PFSK-1 (cell line): ENCODE results near the gene EMILIN3.

Experiments used
- FOXP2 ChIP-seq: optimal IDR thresholded peaks from 2 replicates; pipeline ENCODE3; 2011; ENCODE audit warnings: borderline replicate concordance, control low read depth, inconsistent platforms; ENCODE audit not compliant: insufficient read depth; ENCODE audit errors: extremely low read length, extremely low read depth
- POLR2AphosphoS5 ChIP-seq: IDR thresholded peaks from 2 replicates; pipeline ENCODE4 v1.6.1; 2012; ENCODE audit warnings: low read depth, mild to moderate bottlenecking, control low read depth, low read length, moderate library complexity
- REST ChIP-seq, 2 experiments: IDR thresholded peaks; 2 replicates each; pipeline versions ENCODE4 v1.6.1 to v1.8.0; 2011 to 2012; ENCODE audit warnings: low read depth in 2 of 2, low read length in 2 of 2, control low read depth in 1 of 2, inconsistent platforms in 1 of 2, mild to moderate bottlenecking in 1 of 2, moderate library complexity in 1 of 2; ENCODE audit not compliant: insufficient read depth in 1 of 2
- SIN3A ChIP-seq: IDR thresholded peaks from 2 replicates; pipeline ENCODE4 v1.6.1; 2012; ENCODE audit warnings: mild to moderate bottlenecking, low read length, moderate library complexity, borderline replicate concordance; ENCODE audit not compliant: insufficient read depth
- TAF1 ChIP-seq: IDR thresholded peaks from 2 replicates; pipeline ENCODE4 v1.6.1; 2012; ENCODE audit warnings: low read length, control low read depth, borderline replicate concordance; ENCODE audit not compliant: insufficient read depth

The EMILIN3 gene

GRCh38 chr20:41358717-41359116, 7.9 kb downstream of the EMILIN3 start:
- no peak for TF ChIP-seq SIN3A
- TF ChIP-seq POLR2AphosphoS5 = no peak
- TF ChIP-seq TAF1 = no peak
- no peak for TF ChIP-seq FOXP2
- TF ChIP-seq REST (IDR thresholded peaks at IDR 0.05; ENCODE audit: insufficient read depth in 1 of 2, low read depth in 2 of 2, low read length in 2 of 2) = no peak

GRCh38 chr20:41358230-41358629, 8.4 kb downstream of the EMILIN3 start:
- TF ChIP-seq SIN3A = no peak
- no peak for TF ChIP-seq TAF1
- TF ChIP-seq FOXP2 = no peak
- TF ChIP-seq POLR2AphosphoS5 = no peak
- no peak for TF ChIP-seq REST (IDR thresholded peaks at IDR 0.05; ENCODE audit: insufficient read depth in 1 of 2, low read depth in 2 of 2, low read length in 2 of 2)

- TF ChIP-seq POLR2AphosphoS5 = no peak
- TF ChIP-seq FOXP2 = no peak
- no peak for TF ChIP-seq REST (IDR thresholded peaks at IDR 0.05; ENCODE audit: insufficient read depth in 1 of 2, low read depth in 2 of 2, low read length in 2 of 2)
- TF ChIP-seq TAF1 = no peak
- TF ChIP-seq SIN3A = no peak
Measured at GRCh38 chr20:41357424-41358163, 9.0 kb downstream of the EMILIN3 start.

- no peak for TF ChIP-seq REST (IDR thresholded peaks at IDR 0.05; ENCODE audit: insufficient read depth in 1 of 2, low read depth in 2 of 2, low read length in 2 of 2)
Measured at GRCh38 chr20:41356951-41357350, 9.7 kb downstream of the EMILIN3 start.

GRCh38 chr20:41355598-41356203, 10.9 kb downstream of the EMILIN3 start:
- TF ChIP-seq FOXP2 (no peak), REST (IDR thresholded peaks at IDR 0.05; ENCODE audit: insufficient read depth in 1 of 2, low read depth in 2 of 2, low read length in 2 of 2) (no peak), TAF1 (no peak), SIN3A (no peak), POLR2AphosphoS5 (no peak)
